Activated T-helper 1 cell treated with anti-CD3 and anti-CD28 coated beads, Interleukin-2, amount 50 U/mL, for 16 hours (primary cell): Measurements from ENCODE around the gene SCAMP3.
"Not testable (repeated sequence)": the region's sequence is repeated elsewhere in the genome, so short reads cannot be mapped to it uniquely, and the experiment has no call there.

Source experiments
- DNase-seq, 2 donors: peaks; one replicate each; pipeline ENCODE4 v3.0.0-alpha.2; 2020; ENCODE audit warnings: low read depth in 1 of 2, low spot score in 1 of 2

Gene SCAMP3

DNA sequence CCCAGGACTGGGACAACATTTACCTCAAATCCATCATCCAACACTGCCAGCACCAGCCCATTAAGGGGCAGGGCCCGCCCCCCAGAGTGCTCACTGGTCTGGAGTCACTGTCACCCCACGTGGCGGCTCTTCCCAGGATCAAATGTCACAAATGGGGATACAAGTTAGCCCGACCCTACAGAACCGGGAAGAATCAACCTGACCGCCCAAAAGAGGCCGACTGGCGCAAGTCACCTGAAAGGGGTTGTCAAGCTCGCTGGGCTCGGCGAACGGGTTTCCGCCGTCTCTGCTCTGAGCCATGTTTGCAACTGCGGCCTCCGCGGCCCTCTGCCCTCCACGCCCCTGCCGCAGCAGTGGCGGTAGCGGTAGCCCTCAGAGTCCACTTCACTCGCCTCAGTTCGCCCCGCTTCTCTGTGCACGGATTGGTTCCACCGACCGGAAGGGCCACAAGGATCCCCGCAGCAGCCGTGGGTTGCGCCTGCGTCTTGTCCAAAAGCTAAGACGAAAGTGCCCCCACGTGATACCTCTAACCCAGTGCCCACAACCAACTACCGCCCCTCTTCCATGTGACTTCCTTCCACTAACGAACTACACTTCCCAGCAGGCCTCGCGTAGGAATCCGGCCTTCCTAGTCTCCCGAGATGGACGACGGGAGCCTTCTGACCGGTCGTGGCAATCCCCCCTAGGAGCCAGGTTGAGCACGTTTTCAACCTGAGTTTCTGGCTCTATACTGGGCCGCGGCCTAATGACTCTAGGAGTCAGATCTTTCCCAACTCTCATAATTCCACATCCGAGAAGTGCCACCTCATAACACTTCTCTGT lies at the start of gene SCAMP3:
SCAMP3 (minus strand) TSS at position 509 of the 822 bp plus-strand sequence; CDS start at position 300, 209 bp downstream.
- peak; percentile 67 to 76 for DNase-seq

DNA sequence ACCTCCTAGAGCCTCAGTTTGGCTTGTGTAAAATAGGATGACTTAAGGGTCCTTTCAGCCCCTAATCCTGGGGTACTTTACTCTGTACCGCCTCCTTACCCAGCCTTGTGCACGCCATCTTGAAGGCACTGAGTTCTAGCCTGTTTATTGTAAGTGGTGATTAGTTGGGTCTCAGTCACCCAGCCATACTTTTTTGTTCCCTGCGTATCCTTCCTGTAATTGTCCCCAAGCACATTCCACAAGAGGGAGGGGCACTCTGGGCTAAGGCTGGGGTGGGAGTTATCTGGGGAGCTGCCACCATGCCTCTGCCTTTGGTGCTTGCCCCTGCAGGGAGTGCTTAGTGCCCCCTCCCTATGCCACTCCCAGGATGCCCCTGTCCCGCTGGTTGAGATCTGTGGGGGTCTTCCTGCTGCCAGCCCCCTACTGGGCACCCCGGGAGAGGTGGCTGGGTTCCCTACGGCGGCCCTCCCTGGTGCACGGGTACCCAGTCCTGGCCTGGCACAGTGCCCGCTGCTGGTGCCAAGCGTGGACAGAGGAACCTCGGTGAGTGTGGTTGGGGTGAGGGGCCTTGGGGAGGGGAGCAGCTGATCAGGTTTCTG lies 47.4 kb upstream of the SCAMP3 start:
- DNase-seq: no peak

DNA sequence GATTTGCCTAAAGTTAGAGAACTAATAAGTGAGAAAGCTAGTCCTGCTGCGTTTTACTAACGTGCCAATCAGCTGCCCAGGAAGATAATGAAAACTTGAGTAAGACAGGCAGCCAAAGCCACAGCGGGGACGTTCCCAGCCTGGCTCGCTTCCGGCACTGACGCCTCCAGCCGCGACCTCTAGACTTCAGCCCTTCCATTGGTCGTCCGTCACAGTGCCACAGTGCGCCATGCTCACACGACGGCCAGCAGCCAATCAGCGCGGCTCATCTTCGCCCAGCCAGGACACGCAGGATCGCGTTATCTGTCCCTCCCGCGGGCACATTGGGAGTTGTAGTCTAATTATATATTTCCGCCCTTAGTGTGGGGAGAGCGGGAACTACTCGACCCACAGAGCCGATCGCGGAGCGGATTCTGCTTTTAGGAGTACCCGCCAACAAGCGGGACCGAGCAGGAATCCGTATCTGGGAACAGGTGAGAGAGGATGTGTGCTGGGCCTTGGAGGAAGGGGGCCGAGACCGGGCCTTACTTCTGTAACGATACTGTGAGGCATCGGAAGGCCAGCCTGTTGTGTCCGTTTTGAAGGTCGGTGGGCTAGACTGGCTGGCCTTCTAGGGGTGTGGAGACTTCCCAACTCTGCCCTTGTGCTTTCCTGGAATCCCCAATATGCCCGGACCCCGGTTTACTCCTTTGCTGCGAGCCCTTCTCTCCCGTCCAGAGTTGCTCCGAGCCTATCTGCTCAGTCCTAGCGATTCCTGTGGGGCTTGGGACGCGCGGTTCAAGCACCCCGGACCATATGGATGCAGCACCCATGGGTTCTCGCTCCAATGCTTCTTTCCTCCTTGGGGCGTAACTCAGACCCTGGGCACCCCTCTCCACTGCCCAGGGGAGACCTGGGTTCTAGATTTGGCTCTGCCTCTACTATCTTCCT lies 46.6 kb upstream of the SCAMP3 start, which contains the start of gene FDPS:
FDPS (plus strand) TSS at position 374 of the 930 bp plus-strand sequence. CDS start 924 bp downstream, outside the sequence.
- DNase-seq: peak; percentile 89 to 96

DNA sequence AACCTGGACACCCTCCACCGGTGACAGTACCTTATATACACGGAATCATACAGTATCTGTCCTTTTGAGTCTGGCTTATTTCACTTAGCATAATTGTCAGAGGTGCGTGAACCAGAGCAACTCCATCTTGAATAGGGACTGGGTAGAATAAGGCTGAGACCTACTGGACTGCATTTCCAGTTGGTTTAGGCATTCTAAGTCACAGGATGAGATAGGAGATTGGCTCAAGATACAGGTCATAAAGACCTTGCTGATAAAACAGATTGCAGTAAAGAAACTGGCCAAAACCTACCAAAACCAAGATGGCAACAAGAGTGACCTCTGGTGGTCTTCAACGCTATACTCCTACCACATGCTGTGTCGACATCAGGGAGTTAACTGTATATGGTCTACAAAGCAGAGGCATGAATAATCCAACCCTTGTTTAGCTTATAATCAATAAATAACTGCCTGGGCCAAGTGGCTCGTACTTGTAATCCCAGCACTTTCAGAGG lies 45.1 kb upstream of the SCAMP3 start:
- no peak for DNase-seq

DNA sequence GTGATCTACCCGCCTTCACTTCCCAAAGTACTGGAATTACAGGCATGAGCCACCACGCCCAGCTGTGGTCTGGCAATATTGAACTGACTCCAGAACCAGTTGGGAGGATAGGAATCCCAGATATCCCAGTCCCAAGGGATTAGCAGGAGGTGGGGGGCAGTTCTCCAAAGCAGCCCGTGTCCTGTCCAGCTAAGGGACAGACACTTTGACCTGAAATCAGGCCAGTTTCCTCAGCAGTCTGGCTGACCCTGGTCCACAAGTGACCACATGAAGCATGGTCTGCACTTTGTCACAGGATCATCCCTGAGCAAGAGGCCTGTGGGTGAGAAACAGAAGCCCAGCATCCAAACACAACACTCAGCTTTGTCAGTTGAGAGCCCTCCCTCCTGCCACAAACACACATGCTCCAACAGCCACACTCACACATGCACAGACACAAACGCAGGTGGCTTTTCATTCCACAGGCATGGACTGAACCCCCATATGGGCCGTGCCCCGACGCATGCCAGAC lies 43.8 kb upstream of the SCAMP3 start:
- DNase-seq: no peak

DNA sequence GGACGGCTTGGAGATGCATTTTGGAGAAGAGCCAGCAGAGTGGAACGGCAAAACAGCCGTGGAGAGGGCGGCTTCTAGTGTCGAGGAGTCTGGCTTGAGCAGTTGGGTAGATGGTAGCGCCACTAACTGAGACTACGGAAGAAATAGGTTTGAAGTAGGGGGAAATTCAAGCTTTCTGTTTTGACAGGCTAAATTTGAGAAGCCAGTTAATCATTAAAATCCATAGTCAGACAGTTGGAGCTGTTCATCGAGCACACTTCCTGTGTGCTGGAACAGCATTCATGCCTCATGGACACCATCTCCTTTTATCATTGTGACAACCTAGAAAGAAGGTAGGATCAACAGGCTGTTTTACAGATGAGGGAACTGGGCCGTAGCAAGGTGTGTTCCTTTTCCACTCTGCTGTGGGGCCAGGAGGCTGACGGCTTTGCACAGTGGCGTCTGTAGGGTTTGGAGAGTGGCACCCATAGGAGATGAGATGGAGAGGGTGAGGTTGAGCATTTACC lies 42.5 kb upstream of the SCAMP3 start:
- DNase-seq: no peak

DNA sequence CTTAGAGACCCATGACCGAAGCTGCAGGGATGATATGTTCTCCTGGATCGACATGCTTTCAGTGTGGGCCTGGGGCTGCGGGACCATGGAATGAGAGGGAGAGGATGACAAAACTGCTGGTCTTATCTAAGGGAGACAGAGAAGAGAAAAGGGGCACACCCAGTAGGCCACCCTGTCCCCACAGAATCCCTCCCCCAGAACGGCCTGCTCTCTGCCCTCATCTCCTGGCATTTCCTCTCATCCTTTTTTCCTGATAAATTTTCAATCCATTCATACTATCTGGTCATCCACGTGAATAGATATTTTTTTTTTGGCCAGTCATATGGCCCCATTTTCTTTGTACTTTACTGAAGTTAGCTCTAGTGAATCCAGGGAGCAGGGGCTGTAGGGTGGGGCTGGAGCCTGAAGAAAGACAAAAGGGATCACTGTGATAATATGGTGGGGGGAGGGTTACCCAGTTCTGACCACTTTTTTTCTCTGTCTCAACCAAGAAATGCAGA lies 39.2 kb upstream of the SCAMP3 start, which contains the start of gene PKLR:
PKLR (minus strand) TSS at position 97 of the 500 bp plus-strand sequence; CDS start at position 54, 43 bp downstream.
- DNase-seq: no peak

DNA sequence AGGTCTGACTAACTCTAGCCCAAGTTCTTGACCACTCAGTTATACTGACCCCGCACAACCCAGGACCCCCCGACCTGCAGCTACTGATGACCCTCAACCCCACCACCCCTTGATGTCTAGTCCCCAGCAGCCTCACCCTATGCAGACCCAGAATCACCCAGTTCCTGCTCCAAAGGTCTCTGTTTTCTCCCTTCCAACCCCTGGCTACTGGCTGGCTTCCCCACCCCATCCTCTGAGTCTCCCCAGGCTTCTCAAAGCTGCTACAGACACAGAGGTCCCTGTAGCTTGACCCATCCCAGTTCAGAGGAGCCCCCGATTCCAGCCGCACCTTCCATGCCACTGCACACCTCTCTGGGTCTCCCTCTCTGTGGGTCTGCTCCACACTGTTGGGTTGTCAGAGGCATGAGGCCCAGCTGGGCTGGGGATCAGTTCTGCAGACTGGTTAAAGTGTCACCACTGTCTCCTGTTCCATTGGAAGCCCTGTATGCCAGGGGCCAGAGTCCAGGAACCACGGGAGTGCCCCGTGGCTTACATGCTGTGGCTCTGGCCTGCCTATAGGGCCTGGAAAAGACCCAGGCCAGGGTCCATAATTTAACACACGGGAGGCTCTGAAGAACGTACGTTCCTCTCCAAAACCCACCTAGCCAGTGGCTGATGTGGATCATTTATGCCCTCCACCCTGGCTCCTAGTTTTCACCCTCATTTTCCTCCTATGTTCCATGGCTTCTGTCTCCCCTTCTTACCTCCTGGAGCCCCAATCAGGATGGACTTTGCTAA lies 38.6 kb upstream of the SCAMP3 start:
- DNase-seq: no peak

DNA sequence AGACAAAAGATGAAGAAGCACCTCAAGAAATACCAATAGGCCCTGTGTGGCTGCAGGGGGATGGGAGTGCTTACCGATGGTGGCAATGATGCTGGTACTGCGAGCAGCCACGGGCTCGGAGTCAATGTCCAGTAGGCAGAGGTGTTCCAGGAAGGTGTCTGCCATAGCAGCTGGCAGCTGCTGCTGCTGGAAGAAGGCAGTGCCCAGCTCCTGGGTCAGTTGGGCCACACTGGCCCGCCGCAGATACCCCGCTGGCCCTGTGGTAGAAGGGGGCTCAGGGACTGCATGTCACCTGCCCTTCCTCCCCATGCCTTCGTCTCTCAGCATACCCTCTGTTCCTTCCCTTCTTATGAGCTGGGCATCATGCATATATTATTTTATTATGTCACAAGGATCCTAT lies 37.9 kb upstream of the SCAMP3 start:
- DNase-seq: no peak

DNA sequence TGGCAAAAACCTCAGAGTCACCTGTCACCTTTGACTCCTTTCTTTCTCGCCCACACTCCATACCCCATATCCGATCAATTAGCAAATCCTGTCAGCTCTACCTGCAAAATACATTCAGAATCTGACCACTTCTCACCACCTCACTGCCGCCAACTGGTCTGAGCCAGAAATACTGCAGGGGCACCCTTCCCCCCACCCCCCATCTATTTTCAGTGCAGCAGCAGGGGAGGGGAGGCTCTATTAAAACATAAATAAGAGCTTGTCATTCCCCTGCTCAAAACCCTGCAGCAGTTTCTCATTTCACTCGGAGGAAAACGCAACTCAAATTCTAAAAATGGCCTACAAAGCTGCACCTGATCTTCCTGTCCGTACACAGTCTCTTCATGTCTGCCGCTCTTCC lies 35.2 kb upstream of the SCAMP3 start:
- no peak for DNase-seq

DNA sequence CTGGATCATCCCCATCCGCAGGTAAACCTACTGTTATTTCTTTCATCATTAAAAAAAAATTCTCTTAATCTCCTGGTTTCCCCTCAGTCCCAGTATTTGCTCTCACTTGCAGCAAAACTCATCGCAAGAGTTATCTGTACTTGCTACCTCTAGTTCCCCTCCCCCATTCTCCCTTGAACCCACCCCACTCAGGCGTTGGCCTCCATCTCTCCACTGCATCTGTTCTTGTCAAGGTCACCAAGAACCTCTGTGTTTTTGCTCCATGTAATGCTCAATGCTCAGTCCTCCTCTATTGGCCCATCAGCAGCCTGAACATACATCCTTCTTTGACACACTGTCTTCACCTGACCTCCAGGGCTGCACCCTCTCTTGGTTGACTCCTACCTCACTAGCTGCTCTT lies 34.5 kb upstream of the SCAMP3 start:
- no peak for DNase-seq

DNA sequence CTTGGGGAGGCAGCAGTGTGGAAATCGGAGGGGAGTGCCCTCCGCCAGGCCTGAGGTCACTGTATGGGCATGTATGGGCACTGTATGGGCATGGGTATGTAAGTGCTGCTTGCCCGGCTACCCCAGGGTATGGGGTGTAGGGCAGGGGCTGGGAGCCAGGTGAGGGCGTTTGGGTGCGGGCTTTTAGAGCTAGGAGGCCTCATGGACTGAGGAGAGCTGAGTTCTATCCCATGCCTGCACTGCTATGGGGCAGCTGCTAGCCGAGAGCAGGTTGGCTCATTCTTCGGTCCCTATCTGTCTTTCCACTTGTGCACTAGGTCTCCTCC lies 33.7 kb upstream of the SCAMP3 start:
- no peak for DNase-seq

DNA sequence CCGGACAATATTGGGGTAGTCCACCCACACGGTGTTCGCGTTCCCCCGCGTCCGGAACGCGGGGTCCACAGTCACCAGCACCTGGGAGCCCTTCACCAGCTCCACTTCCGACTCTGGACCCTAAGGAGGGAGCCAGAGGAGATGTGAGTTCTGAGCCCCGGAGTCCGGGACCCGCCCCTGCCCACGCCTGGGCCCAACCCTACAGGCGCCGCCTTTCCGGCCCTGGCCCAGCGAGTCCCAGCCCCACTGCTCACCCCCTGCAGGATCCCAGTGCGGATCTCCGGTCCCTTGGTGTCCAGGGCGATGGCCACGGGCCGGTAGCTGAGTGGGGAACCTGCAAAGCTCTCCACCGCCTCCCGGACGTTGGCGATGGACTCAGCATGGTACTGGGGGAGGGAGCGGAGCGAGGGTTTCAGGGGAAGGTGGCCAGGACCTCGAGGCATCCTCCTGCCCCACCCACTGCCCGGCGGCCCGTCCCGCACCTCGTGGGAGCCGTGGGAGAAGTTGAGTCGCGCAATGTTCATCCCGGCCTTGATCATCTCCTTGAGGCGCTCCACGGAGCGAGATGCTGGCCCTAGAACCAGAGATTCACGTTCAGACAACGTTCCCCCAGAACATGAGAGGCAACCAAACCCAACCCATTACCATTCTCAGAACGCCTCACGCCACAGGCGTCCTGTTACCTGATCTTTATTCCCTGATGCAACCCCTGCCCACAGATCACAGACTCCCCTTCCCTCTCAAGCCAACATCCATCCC lies 33.2 kb upstream of the SCAMP3 start:
- DNase-seq: no peak

DNA sequence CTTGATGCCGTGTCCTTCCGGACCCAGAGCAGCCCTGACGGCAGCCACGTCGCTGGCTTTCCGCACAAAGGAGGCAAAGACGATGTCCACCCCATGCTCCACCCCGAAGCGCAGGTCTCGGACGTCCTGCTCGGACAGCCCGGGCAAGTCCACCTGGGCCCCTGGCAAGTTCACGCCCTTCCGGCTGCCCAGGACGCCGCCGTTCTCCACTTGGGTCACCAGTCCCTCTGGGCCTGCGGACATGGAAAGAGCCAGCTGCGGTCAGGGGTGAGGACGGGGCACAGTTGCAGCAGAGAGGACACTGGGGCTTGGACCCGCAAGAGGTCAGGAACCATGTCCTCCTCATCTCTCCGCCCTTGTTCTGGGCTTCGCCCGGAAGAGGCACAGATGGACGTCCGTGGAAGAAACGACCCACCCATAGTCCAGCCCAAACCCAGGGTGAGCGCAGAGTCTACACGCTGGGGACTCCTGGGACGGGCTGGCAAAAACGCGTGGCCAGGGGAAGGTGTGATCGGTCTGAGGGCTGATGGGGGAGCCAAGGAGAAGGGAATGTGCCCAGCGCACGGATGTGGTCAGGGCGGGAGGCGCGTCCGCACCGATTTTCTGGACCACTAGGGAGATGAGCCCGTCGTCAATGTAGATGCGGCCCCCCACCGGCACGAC lies 32.5 kb upstream of the SCAMP3 start:
- no peak for DNase-seq

DNA sequence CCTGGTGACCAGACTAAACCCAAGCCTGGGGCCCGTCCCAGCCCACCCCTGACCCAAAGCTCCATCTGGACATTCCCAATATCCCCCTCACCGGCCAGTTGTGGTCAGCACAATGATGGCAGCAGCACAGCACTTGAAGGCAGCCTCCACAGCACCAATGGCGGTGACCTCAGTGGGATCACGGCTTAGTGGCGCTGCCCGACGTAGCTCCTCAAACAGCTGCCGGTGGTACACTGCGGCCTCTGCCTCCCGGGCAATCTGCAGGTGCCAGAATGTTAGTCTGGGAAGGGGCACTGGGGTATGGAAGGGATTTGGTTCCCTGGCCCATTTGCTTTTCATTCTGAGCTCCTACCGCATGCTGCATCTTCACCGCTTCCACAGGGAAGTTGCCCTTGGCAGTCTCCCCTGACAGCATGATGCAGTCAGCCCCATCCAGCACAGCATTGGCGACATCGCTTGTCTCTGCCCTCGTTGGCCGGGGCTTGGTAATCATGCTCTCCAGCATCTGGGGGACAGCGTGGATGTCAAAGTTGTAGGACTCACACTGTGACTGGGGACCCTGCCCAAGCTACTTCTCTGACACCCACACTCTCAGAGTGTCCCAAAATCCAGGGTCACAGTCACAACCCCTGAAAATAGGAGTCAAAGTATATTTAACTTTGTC lies 31.1 kb upstream of the SCAMP3 start:
- no peak for DNase-seq

DNA sequence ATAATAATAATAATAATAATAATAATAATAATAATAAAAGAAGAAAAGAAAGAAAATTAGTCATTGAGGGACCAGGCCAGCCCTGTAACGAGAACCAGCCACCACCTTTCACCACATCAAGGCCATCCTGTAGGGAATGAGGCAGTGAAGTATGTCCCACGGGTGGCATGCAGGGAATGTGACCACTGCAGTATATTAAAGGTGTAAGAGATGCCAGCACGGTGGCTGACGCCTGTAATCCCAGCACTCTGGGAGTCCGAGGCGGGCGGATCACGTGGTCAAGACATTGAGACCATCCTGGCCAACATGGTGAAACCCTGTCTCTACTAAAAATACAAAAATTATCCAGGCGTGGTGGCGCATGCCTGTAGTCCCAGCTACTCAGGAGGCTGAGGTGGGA lies 28.8 kb upstream of the SCAMP3 start:
- not testable (repeated sequence) for DNase-seq

DNA sequence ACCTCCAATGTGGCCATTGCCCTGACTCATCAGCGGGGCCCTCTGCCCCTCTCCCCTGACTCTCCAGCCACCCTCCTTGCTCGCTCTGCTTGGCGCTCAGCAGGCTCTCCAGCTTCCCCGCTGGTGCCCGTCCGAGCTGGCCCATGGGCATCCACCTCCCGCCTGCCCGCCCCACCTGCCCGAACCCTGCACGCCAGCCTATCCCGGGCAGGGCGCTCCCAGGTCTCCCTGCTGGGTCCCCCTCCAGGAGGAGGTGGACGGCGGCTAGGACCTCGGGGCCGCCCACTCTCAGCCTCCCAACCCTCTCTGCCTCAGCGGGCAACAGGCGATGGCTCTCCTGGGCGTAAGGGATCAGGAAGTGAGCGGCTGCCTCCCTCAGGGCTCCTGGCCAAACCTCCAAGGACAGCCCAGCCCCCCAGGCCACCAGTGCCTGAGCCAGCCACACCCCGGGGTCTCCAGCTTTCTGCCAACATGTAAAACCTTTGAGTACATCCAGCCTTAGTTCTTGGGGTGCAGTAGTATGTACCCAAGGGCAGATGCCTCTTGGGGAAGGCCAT lies 25.9 kb upstream of the SCAMP3 start:
- no peak for DNase-seq

DNA sequence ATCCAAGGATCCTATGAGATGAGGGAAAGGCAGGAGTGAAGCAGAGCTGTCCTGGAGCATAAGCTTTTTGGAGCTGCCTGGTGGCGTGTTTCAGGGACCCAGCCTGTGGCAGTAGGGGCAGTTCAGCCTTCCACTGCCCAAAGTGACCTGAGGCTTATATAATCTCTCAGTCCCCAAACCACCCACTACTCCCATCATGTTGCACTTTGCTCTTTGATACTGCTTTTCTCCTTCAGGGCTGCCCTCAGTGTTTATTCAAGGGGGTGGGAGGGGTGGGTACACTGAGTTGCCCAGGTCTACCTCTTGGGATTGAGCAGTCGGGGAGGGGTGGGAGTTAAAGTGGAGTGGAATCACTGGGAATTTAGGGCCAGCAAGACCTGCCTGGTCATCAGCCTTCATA lies 24.4 kb upstream of the SCAMP3 start:
- no peak for DNase-seq
